Dendritic cell treated with granulocyte-macrophage colony-stimulating factor and Interleukin-4, amounts not matched to agents 40 ng/mL and 50 ng/mL, for 4 days (primary cell): Measurements from ENCODE around the gene GPR108.
"Not testable (repeated sequence)": the region's sequence is repeated elsewhere in the genome, so short reads cannot be mapped to it uniquely, and the experiment has no call there.

Source experiments
- H3K27ac Mint-ChIP-seq: one replicate; pipeline ENCODE4 v1.8.0; 2022; ENCODE audit warnings: mild to moderate bottlenecking, mixed read lengths
- H3K27me3 Mint-ChIP-seq: one replicate; pipeline ENCODE4 v1.8.0; 2022; ENCODE audit warnings: mild to moderate bottlenecking, mixed read lengths
- H3K36me3 Mint-ChIP-seq: one replicate; pipeline ENCODE4 v1.8.0; 2022; ENCODE audit warnings: low read depth, mixed read lengths
- H3K4me1 Mint-ChIP-seq: one replicate; pipeline ENCODE4 v1.8.0; 2022; ENCODE audit warnings: low read depth, mixed read lengths
- H3K4me3 Mint-ChIP-seq: one replicate; pipeline ENCODE4 v1.8.0; 2022; ENCODE audit warnings: mild to moderate bottlenecking, moderate library complexity, mixed read lengths
- H3K9me3 Mint-ChIP-seq: one replicate; pipeline ENCODE4 v1.8.0; 2022; ENCODE audit warnings: mixed read lengths
- intact Hi-C: fragments of 100-400 bp; cut with micrococcal nuclease; formaldehyde crosslinking; loops from one replicate; pipeline ENCODE4 v1.15.0; 2022

Gene GPR108

GRCh38 chr19:6752256-6753177 is 15.1 kb upstream of the GPR108 start:
- H3K27ac Mint-ChIP-seq, result peak overlapping the region; percentile 89

GRCh38 chr19:6751189-6751588 is 13.8 kb upstream of the GPR108 start:
- H3K36me3 Mint-ChIP-seq, result peaks cover 65% of the 10 kb centered on the region
- peaks cover 23% of the 10 kb centered on the region for H3K4me1 Mint-ChIP-seq
- intact Hi-C loops, result no loop called here
- peaks cover 14% of the 10 kb centered on the region for H3K27me3 Mint-ChIP-seq
- no peak overlapping the region for H3K4me3 Mint-ChIP-seq
- no peak overlapping the region for H3K27ac Mint-ChIP-seq
- no peaks in the 10 kb centered on the region for H3K9me3 Mint-ChIP-seq

More at GRCh38 chr19:6752256-6753177, 15.1 kb upstream of the GPR108 start:
- Mint-ChIP-seq H3K4me3 (peak overlapping the region; percentile 89), H3K27me3 (peaks cover 19% of the 10 kb centered on the region), H3K4me1 (peaks cover 27% of the 10 kb centered on the region), H3K36me3 (peaks cover 52% of the 10 kb centered on the region), H3K9me3 (no peaks in the 10 kb centered on the region)
- intact Hi-C loops, result loop anchor here (2.0 kb wide), 1 partner anchor 14 kb away; the partner anchor contains the start of gene TRIP10

DNA sequence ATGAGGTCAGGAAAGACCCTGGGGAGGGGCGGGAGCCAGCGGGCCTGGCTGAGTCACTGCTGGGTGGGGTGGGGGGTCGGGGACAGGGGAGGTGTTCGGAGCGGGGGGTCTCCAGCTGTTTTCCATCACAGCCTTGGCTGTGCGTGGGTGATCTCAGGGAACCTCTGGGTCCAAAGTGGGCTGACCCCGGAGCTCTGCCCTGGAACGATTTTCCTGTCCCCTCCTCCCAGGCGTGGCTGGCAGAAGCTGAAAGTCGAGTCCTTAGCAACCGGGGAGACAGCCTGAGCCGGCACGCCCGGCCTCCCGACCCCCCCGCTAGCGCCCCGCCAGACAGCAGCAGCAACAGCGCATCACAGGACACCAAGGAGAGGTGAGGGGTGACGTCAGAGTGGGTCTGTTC is 12.7 kb upstream of the GPR108 start:
- Mint-ChIP-seq H3K4me3 (no peak overlapping the region), H3K4me1 (peaks cover 23% of the 10 kb centered on the region), H3K27me3 (peaks cover 17% of the 10 kb centered on the region), H3K27ac (no peak overlapping the region), H3K36me3 (peaks cover 76% of the 10 kb centered on the region), H3K9me3 (no peaks in the 10 kb centered on the region)
- intact Hi-C loops, result no loop called here

- H3K9me3 Mint-ChIP-seq, H3K27ac Mint-ChIP-seq, intact Hi-C loops: not testable (repeated sequence)
Measured at GRCh38 chr19:6748543-6748942, 11.2 kb upstream of the GPR108 start.

GRCh38 chr19:6745965-6746364 is 8.6 kb upstream of the GPR108 start:
- H3K9me3 Mint-ChIP-seq, result no peaks in the 10 kb centered on the region
- H3K4me1 Mint-ChIP-seq, result peaks cover 4% of the 10 kb centered on the region
- no peak overlapping the region for H3K27ac Mint-ChIP-seq
- intact Hi-C loops, result no loop called here
- H3K36me3 Mint-ChIP-seq, result peaks cover 86% of the 10 kb centered on the region
- peaks cover 24% of the 10 kb centered on the region for H3K27me3 Mint-ChIP-seq
- no peak overlapping the region for H3K4me3 Mint-ChIP-seq

More at GRCh38 chr19:6748543-6748942, 11.2 kb upstream of the GPR108 start:
- Mint-ChIP-seq H3K27me3 (peaks cover 19% of the 10 kb centered on the region), H3K36me3 (peaks cover 91% of the 10 kb centered on the region)
- H3K4me3 Mint-ChIP-seq, H3K4me1 Mint-ChIP-seq: not testable (repeated sequence)

DNA sequence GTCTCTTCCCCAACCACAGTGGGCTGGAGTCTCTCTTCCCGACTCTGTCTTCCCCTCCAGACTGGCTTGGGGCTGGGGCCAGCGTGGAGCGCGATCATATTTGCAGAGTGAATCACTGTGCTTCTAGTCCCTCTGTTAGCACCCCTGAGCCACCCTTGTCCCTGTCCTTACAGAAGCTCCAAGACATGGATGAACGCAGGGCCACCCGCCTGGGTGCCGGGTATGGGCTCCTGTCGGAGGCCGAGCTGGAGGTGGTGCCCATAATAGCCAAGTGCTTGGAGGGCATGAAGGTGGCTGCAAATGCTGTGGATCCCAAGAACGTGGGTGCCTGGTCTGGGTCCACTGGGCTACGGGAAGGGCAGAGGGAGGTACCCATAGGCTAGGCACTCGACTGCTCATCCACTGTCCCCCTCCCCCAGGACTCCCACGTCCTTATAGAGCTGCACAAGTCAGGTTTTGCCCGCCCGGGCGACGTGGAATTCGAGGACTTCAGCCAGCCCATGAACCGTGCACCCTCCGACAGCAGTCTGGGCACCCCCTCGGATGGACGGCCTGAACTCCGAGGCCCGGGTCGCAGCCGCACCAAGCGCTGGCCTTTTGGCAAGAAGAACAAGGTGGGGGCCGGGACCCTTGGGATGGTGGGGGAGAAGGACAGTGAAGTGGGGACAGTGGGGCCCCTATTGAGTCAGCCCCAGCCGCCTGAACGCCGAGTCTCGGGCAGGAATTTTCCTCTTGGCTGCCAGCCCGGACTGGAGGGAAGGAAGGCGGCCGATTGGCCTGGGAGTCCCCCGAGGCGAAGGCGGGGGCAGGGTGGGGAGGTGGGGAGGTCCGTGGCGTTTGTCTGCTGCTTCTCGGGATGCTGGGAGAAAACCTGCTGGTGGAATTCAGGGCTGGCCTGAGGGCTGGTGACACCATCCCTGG is 7.3 kb upstream of the GPR108 start:
- Mint-ChIP-seq H3K4me1 (peaks cover 7% of the 10 kb centered on the region), H3K36me3 (peaks cover 73% of the 10 kb centered on the region), H3K9me3 (no peaks in the 10 kb centered on the region), H3K27me3 (peaks cover 24% of the 10 kb centered on the region), H3K27ac (no peak overlapping the region), H3K4me3 (no peak overlapping the region)
- intact Hi-C loops, result no loop called here

DNA sequence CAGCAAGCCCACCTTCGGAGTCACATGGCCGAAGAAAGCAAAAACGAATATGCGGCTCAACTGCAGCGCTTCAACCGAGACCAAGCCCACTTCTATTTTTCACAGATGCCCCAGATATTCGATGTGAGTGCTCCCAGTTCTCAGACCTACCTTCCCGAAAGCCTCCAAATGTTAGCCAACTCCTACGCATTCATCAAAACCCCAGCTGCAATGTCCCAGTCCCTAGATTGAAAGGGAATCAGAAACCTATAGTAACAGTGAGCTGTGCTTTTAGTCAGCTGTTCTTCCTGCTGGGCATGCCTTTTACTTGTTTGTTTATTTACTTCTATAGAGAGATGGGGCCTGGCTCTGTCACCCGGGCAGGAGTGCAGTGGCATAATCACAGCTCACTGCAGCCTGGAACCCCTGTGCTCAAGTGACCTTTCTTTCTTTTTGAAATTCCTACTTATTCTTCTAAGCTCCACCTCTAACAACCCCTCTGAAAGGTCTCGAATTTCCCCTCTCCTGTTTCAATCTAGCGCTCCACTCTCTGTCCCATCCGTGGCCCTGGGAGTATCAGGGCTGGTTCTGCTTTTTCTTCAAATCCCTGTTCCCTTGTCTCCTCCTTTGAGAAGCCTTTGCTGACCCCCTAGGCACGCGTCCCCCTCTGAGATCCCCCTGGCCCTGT is 6.5 kb upstream of the GPR108 start:
- intact Hi-C loops, result no loop called here
- Mint-ChIP-seq H3K9me3 (no peaks in the 10 kb centered on the region), H3K4me1 (peaks cover 13% of the 10 kb centered on the region), H3K36me3 (peaks cover 68% of the 10 kb centered on the region), H3K27me3 (peaks cover 24% of the 10 kb centered on the region), H3K27ac (no peak overlapping the region), H3K4me3 (no peak overlapping the region)

- Mint-ChIP-seq H3K27ac (no peak overlapping the region), H3K4me3 (no peak overlapping the region), H3K4me1 (peaks cover 21% of the 10 kb centered on the region), H3K27me3 (peaks cover 24% of the 10 kb centered on the region), H3K36me3 (peaks cover 60% of the 10 kb centered on the region), H3K9me3 (no peaks in the 10 kb centered on the region)
- intact Hi-C loops, result no loop called here
Measured at GRCh38 chr19:6743066-6743465, 5.7 kb upstream of the GPR108 start.

- H3K9me3 Mint-ChIP-seq, result no peaks in the 10 kb centered on the region
- H3K36me3 Mint-ChIP-seq, result peaks cover 52% of the 10 kb centered on the region
- H3K27ac Mint-ChIP-seq, result peak overlapping the region; percentile 91
- peak overlapping the region; percentile 94 for H3K4me3 Mint-ChIP-seq
- H3K4me1 Mint-ChIP-seq, result peaks cover 35% of the 10 kb centered on the region
- peaks cover 24% of the 10 kb centered on the region for H3K27me3 Mint-ChIP-seq
- intact Hi-C loops, result no loop called here
Measured at GRCh38 chr19:6740589-6741343, 3.4 kb upstream of the GPR108 start.

GRCh38 chr19:6739883-6740588 is 2.7 kb upstream of the GPR108 start:
- Mint-ChIP-seq H3K4me1 (peaks cover 37% of the 10 kb centered on the region), H3K27me3 (peaks cover 20% of the 10 kb centered on the region), H3K36me3 (peaks cover 52% of the 10 kb centered on the region), H3K4me3 (peak overlapping the region; percentile 94), H3K27ac (peak overlapping the region; percentile 91), H3K9me3 (no peaks in the 10 kb centered on the region)
- intact Hi-C loops, result loop anchor here (2.0 kb wide), 3 partner anchors 13 to 63 kb away; partner anchors contain the start of gene VAV1

DNA sequence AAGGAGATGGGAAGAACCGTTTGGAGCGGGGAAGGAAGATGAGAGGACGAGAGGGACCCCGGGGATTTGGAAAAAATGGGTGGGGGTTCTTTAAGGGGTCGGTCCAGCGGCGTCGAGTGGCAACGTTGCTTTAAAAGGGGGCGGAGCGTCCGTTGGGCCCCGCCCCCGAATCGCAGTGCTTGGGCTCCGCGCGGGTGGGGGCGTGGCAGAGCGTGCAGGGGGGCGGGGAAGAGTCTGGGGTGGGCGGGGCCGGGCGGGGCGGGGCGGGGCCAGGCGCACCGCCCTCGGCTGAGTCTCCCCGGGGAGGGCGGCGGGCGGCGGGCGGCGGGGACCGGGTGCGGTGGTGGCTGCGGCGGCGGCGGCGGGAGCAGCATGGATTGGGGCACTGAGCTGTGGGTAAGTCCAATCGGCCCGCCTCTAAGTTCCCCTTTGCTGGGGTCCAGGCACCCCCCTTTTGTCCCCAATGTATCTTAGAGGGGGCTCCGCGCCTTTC is 2.1 kb upstream of the GPR108 start, which contains the start of gene TRIP10:
Gene TRIP10, plus strand, starts transcription at position 291 of the 493 bp plus-strand sequence. Its CDS starts 82 bp downstream, at position 373.
- intact Hi-C loops, result loop anchor here (2.0 kb wide), 3 partner anchors 13 to 63 kb away; partner anchors contain the start of gene VAV1
- H3K4me3 Mint-ChIP-seq, result peak within 1 kb of the TSS; percentile 94
- H3K27me3 Mint-ChIP-seq, result peaks cover 18% of the 10 kb centered on the region
- peaks cover 37% of the 10 kb centered on the region for H3K4me1 Mint-ChIP-seq
- H3K27ac Mint-ChIP-seq, result peak within 1 kb of the TSS; percentile 91
- H3K36me3 Mint-ChIP-seq, result peaks cover 52% of the 10 kb centered on the region
- no peaks in the 10 kb centered on the region for H3K9me3 Mint-ChIP-seq

- Mint-ChIP-seq H3K27ac (peak overlapping the region; percentile 91), H3K4me3 (peak overlapping the region; percentile 94), H3K36me3 (peaks cover 52% of the 10 kb centered on the region), H3K27me3 (peaks cover 12% of the 10 kb centered on the region), H3K9me3 (no peaks in the 10 kb centered on the region), H3K4me1 (peaks cover 37% of the 10 kb centered on the region)
- intact Hi-C loops, result loop anchor here (1.0 to 2.0 kb wide), 4 partner anchors 14 to 124 kb away; partner anchors contain the start of gene VAV1
Measured at GRCh38 chr19:6738787-6739389, 1.5 kb upstream of the GPR108 start.
